Bronchial epithelial cell (primary cell): Measurements from ENCODE around the gene PLCG1. TPM values are rescaled to one million over a fixed set of nuclear protein-coding genes. Genes with fewer than 3 reads are reported as not detected.
A peak's percentile ranks its signal among the peaks of the same experiment; 100 is the strongest.

Experiments
- DNase-seq: peaks from one replicate; pipeline ENCODE4 v3.0.0-alpha.2; 2010; ENCODE audit warnings: low read depth
- FAIRE-seq: peaks from 2 replicates; lab custom pipeline; 2011; peaks lifted over from hg19 to GRCh38; lab: Jason Lieb, UNC
- H3K27me3 ChIP-seq: 2 replicates; pipeline ENCODE4 v1.5.1; 2011; ENCODE audit warnings: low read length; ENCODE audit not compliant: control insufficient read depth, insufficient read depth
- H3K36me3 ChIP-seq: 2 replicates; pipeline ENCODE4 v1.5.1; 2011; ENCODE audit warnings: low read length; ENCODE audit not compliant: control insufficient read depth, insufficient read depth
- H3K4me3 ChIP-seq: 2 replicates; pipeline ENCODE4 v1.5.1; 2011; ENCODE audit warnings: mild to moderate bottlenecking, low read depth, low read length, control low read depth
- total RNA-seq: library from RNA; depleted of rRNA; stranded (reverse); fragments of >200 nt; gene quantifications from 2 replicates; pipeline ENCODE4 v1.2.1, GENCODE V29; 2014
- TF ChIP-seq, protein P1 (sequence below): IDR thresholded peaks from 2 replicates; pipeline ENCODE4 v1.5.1; 2011; ENCODE audit warnings: mild to moderate bottlenecking, moderate library complexity, low read length, control low read depth, inconsistent platforms; ENCODE audit not compliant: insufficient read depth, severe bottlenecking

The PLCG1 gene
- total RNA-seq, 1 donor from 2014 or later = 20.8 TPM

DNA sequence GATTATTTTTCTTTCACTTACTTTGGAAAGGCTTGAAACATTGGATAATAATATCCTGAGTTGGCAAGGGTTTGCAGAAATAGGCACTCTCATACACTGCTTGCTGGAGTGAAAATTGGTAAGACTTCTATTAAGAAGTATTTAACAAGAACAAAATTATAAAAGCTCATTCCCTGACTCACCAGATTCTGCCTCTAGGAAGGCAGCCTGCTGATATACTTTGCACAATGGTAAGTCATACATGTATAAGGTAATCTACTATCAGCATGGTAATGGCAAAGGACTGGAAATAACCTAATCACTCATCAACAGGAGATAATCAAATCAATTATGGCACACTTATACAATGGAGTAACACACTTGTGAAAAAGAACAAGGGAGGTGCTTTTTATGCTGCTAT, 85.8 kb downstream of the PLCG1 start:
- no peaks in the 10 kb centered on the region for H3K36me3 ChIP-seq
- no peak for FAIRE-seq
- peak; percentile 25 for DNase-seq
- TF ChIP-seq, protein P1, sequence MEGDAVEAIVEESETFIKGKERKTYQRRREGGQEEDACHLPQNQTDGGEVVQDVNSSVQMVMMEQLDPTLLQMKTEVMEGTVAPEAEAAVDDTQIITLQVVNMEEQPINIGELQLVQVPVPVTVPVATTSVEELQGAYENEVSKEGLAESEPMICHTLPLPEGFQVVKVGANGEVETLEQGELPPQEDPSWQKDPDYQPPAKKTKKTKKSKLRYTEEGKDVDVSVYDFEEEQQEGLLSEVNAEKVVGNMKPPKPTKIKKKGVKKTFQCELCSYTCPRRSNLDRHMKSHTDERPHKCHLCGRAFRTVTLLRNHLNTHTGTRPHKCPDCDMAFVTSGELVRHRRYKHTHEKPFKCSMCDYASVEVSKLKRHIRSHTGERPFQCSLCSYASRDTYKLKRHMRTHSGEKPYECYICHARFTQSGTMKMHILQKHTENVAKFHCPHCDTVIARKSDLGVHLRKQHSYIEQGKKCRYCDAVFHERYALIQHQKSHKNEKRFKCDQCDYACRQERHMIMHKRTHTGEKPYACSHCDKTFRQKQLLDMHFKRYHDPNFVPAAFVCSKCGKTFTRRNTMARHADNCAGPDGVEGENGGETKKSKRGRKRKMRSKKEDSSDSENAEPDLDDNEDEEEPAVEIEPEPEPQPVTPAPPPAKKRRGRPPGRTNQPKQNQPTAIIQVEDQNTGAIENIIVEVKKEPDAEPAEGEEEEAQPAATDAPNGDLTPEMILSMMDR = no peak
- no peak overlapping the region for H3K4me3 ChIP-seq
- no peaks in the 10 kb centered on the region for H3K27me3 ChIP-seq

DNA sequence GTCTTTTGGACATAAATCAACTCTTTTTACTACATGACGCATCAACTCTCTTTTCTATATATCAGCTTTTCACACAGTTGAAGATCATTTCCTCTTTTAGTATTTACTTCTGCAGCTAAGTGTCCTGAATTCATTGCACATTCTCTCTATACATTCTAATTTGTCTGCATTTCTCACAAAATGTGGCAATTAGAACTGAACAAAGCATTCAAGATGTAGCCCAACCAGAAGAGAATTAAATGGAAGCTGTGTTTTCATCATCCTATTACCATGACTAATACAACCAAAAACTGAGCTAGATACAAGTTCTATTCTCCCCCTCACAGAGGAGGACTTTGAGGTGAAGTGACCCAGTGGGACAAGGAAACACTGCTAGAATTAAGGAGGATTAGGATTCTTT, 86.9 kb downstream of the PLCG1 start:
- no peak overlapping the region for H3K4me3 ChIP-seq
- FAIRE-seq (no peak), DNase-seq (no peak)
- H3K27me3 ChIP-seq = no peaks in the 10 kb centered on the region
- no peaks in the 10 kb centered on the region for H3K36me3 ChIP-seq
- TF ChIP-seq, protein P1 = no peak

DNA sequence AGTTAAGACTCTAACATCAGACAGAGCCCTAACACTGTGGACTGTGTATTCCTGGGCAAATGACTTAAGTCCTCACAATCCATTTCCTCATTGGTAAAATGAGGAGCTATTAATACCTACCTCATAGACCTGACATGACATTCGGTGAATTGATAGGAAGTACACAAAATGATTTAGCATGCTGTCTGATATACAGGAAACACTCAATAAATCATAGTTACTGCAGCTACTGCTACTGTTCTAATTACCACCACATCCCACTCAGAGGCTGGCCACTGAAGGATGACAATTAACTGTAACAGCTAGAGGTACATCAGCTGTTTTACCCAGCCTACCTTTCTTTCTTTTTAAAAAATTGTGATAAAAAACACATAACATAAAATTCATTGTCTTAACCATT, 87.7 kb downstream of the PLCG1 start:
- Histone ChIP-seq H3K36me3 (no peaks in the 10 kb centered on the region), H3K4me3 (no peak overlapping the region), H3K27me3 (no peaks in the 10 kb centered on the region)
- no peak for FAIRE-seq
- TF ChIP-seq, protein P1 = no peak
- DNase-seq = no peak

DNA sequence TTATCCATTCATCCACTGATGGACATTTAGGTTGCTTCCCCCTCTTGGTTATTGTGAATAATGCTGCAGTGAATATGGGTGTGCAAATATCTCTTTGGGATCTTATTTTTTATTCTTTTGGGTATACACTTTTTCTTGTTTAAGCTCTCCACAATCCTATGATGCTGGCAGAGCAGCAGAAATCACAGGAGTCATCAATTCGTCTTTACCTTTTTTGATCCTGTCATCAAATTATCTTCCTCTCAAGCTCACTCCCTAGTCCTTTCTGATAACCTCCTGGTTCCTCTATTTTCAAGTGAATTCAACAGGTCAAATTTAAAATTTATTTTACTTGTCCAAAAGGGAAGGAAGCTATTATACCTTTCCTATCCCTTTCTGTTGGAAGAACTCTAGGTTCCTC, 89.1 kb downstream of the PLCG1 start:
- FAIRE-seq (no peak), DNase-seq (no peak)
- no peak overlapping the region for H3K4me3 ChIP-seq
- TF ChIP-seq, protein P1 = no peak
- no peaks in the 10 kb centered on the region for H3K27me3 ChIP-seq
- no peaks in the 10 kb centered on the region for H3K36me3 ChIP-seq

Other genes starting within 250 kb of the PLCG1 start
- gene TOP1, start 108.7 kb upstream of the PLCG1 start, total RNA-seq = 18.2 and 37.5 TPM in 2 replicates
- 5.8 and 14.5 TPM in 2 replicates for gene ZHX3, start 180.2 kb downstream of the PLCG1 start, total RNA-seq
- 3.9 and 10.0 TPM in 2 replicates for gene LPIN3, start 203.3 kb downstream of the PLCG1 start, total RNA-seq
- not detected in 2 replicates for gene EMILIN3, start 229.3 kb downstream of the PLCG1 start, total RNA-seq